ENCODE results near the gene TM6SF1. TPM values are rescaled to one million over a fixed set of nuclear protein-coding genes. Genes with fewer than 3 reads are reported as not detected.
"Not testable (repeated sequence)": the region's sequence is repeated elsewhere in the genome, so short reads cannot be mapped to it uniquely, and the experiment has no call there.

Gene TM6SF1
- total RNA-seq, 2 donors from 2014 or later = 9.1 to 11.0 TPM

GRCh38 chr15:83166830-83167229, 59.4 kb downstream of the TM6SF1 start:
- ATAC-seq (ENCODE audit: insufficient number of reproducible peaks, low FRiP score, low read depth) = no peak
- Histone ChIP-seq H3K27me3 (replicated peaks; ENCODE audit: insufficient read depth) (no peaks in the 10 kb centered on the region), H3K27ac (no peak overlapping the region)

GRCh38 chr15:83169576-83169975, 62.1 kb downstream of the TM6SF1 start:
- H3K36me3 ChIP-seq; ATAC-seq (ENCODE audit: insufficient number of reproducible peaks, low FRiP score, low read depth); DNase-seq (ENCODE audit: low spot score); H3K4me3 ChIP-seq; H3K4me1 ChIP-seq (ENCODE audit: control insufficient read depth in 1 of 2, low read depth in 2 of 2); H3K27ac ChIP-seq; H3K27me3 ChIP-seq (replicated peaks; ENCODE audit: insufficient read depth): not testable (repeated sequence)
- H3K9me3 ChIP-seq = peaks cover 11% of the 10 kb centered on the region

More at GRCh38 chr15:83166830-83167229, 59.4 kb downstream of the TM6SF1 start:
- no peak for TF ChIP-seq CTCF (IDR thresholded peaks at IDR 0.05)
- no peak for DNase-seq (ENCODE audit: low spot score)
- H3K4me3 ChIP-seq = no peak overlapping the region
- no peaks in the 10 kb centered on the region for H3K4me1 ChIP-seq (ENCODE audit: control insufficient read depth in 1 of 2, low read depth in 2 of 2)
- peaks cover 11% of the 10 kb centered on the region for H3K9me3 ChIP-seq
- no peaks in the 10 kb centered on the region for H3K36me3 ChIP-seq

- TF ChIP-seq CTCF (IDR thresholded peaks at IDR 0.05) = no peak
- DNase-seq (ENCODE audit: low spot score) (no peak), ATAC-seq (ENCODE audit: insufficient number of reproducible peaks, low FRiP score, low read depth) (no peak)
- Histone ChIP-seq H3K9me3 (peaks cover 11% of the 10 kb centered on the region), H3K4me1 (ENCODE audit: control insufficient read depth in 1 of 2, low read depth in 2 of 2) (no peaks in the 10 kb centered on the region), H3K4me3 (no peak overlapping the region), H3K27me3 (replicated peaks; ENCODE audit: insufficient read depth) (no peaks in the 10 kb centered on the region), H3K27ac (no peak overlapping the region), H3K36me3 (no peaks in the 10 kb centered on the region)
Observed at GRCh38 chr15:83170474-83171165, 63.2 kb downstream of the TM6SF1 start.

- H3K27ac ChIP-seq = no peak overlapping the region
- no peak for DNase-seq (ENCODE audit: low spot score)
- no peaks in the 10 kb centered on the region for H3K4me1 ChIP-seq (ENCODE audit: control insufficient read depth in 1 of 2, low read depth in 2 of 2)
- TF ChIP-seq CTCF (IDR thresholded peaks at IDR 0.05) = no peak
- H3K4me3 ChIP-seq = no peak overlapping the region
- H3K36me3 ChIP-seq = no peaks in the 10 kb centered on the region
- ATAC-seq (ENCODE audit: insufficient number of reproducible peaks, low FRiP score, low read depth) = no peak
- H3K27me3 ChIP-seq (replicated peaks; ENCODE audit: insufficient read depth) = no peaks in the 10 kb centered on the region
- no peaks in the 10 kb centered on the region for H3K9me3 ChIP-seq
Observed at GRCh38 chr15:83174891-83175290, 67.4 kb downstream of the TM6SF1 start.

- Histone ChIP-seq H3K4me1 (ENCODE audit: control insufficient read depth in 1 of 2, low read depth in 2 of 2) (no peaks in the 10 kb centered on the region), H3K36me3 (no peaks in the 10 kb centered on the region), H3K4me3 (no peak overlapping the region), H3K27ac (no peak overlapping the region), H3K9me3 (no peaks in the 10 kb centered on the region), H3K27me3 (replicated peaks; ENCODE audit: insufficient read depth) (no peaks in the 10 kb centered on the region)
- no peak for TF ChIP-seq CTCF (IDR thresholded peaks at IDR 0.05)
- no peak for ATAC-seq (ENCODE audit: insufficient number of reproducible peaks, low FRiP score, low read depth)
- no peak for DNase-seq (ENCODE audit: low spot score)
Observed at GRCh38 chr15:83178390-83178789, 70.9 kb downstream of the TM6SF1 start.

GRCh38 chr15:83178869-83179325, 71.5 kb downstream of the TM6SF1 start:
- H3K4me3 ChIP-seq = no peak overlapping the region
- H3K27me3 ChIP-seq (replicated peaks; ENCODE audit: insufficient read depth) = no peaks in the 10 kb centered on the region
- ATAC-seq (ENCODE audit: insufficient number of reproducible peaks, low FRiP score, low read depth) (no peak), DNase-seq (ENCODE audit: low spot score) (no peak)
- H3K27ac ChIP-seq = no peak overlapping the region
- no peaks in the 10 kb centered on the region for H3K4me1 ChIP-seq (ENCODE audit: control insufficient read depth in 1 of 2, low read depth in 2 of 2)
- H3K9me3 ChIP-seq = no peaks in the 10 kb centered on the region
- no peak for TF ChIP-seq CTCF (IDR thresholded peaks at IDR 0.05)
- no peaks in the 10 kb centered on the region for H3K36me3 ChIP-seq

Measured in thoracic aorta (tissue), 2 donors.